Natural killer cell (primary cell): ENCODE measurements around the gene POLD4. TPM values are rescaled to one million over a fixed set of nuclear protein-coding genes. Genes with fewer than 3 reads are reported as not detected.
A peak's percentile ranks its signal among the peaks of the same experiment; 100 is the strongest.

Source experiments
- ATAC-seq, 3 donors: fragments of 150-1000 bp in 2 of 3; fragments of 200-7000 bp in 1 of 3; cut with Tn5 transposase; 1 replicate in 1 of 3; 2 replicates in 2 of 3; pipeline ENCODE4 v1.10.0; 2021; ENCODE audit warnings: mild to moderate bottlenecking in 2 of 3, moderate library complexity in 2 of 3
- DNase-seq, 2 donors: peaks; one replicate each; pipeline versions ENCODE4 v3.0.0 to v3.0.0-alpha.2; 2013 to 2021; ENCODE audit warnings: mixed read lengths in 1 of 2
- H3K27ac ChIP-seq: one replicate; pipeline ENCODE4 v1.5.1; 2013; ENCODE audit warnings: mild to moderate bottlenecking, low read length
- H3K27me3 ChIP-seq: one replicate; pipeline ENCODE4 v1.6.1; 2013; ENCODE audit warnings: low read length; ENCODE audit not compliant: control insufficient read depth, insufficient read depth
- H3K36me3 ChIP-seq: one replicate; pipeline ENCODE4 v1.6.1; 2013; ENCODE audit warnings: low read length; ENCODE audit not compliant: control insufficient read depth, insufficient read depth
- H3K4me1 ChIP-seq: one replicate; pipeline ENCODE4 v1.6.1; 2013; ENCODE audit warnings: low read length; ENCODE audit not compliant: control insufficient read depth, insufficient read depth
- H3K4me3 ChIP-seq: one replicate; pipeline ENCODE4 v1.5.1; 2013; ENCODE audit warnings: low read length
- H3K9me3 ChIP-seq: one replicate; pipeline ENCODE4 v1.6.1; 2013; ENCODE audit warnings: low read length; ENCODE audit not compliant: control insufficient read depth, insufficient read depth
- H3K27ac Mint-ChIP-seq, 2 donors: one replicate each; pipeline ENCODE4 v1.8.0; 2022; ENCODE audit warnings: mild to moderate bottlenecking in 2 of 2, mixed read lengths in 2 of 2, moderate library complexity in 1 of 2
- H3K27me3 Mint-ChIP-seq, 2 donors: one replicate each; pipeline ENCODE4 v1.8.0; 2022; ENCODE audit warnings: low read depth in 2 of 2, mixed read lengths in 2 of 2
- H3K36me3 Mint-ChIP-seq: one replicate; pipeline ENCODE4 v1.8.0; 2022; ENCODE audit warnings: mixed read lengths
- H3K4me1 Mint-ChIP-seq, 2 donors: one replicate each; pipeline ENCODE4 v1.8.0; 2022; ENCODE audit warnings: mixed read lengths in 2 of 2
- H3K4me3 Mint-ChIP-seq: one replicate; pipeline ENCODE4 v1.8.0; 2022; ENCODE audit warnings: mild to moderate bottlenecking, moderate library complexity, mixed read lengths
- H3K9me3 Mint-ChIP-seq, 2 donors: one replicate each; pipeline ENCODE4 v1.8.0; 2022; ENCODE audit warnings: mixed read lengths in 2 of 2
- WGBS: methylation state at CpG from one replicate; pipeline ENCODE4 v1.1.7; 2013; ENCODE audit warnings: missing lambda C conversion rate; ENCODE audit not compliant: insufficient coverage; 5-methylcytosine and 5-hydroxymethylcytosine counted together
- intact Hi-C: fragments of 100-400 bp; cut with micrococcal nuclease; formaldehyde crosslinking; loops from one replicate; pipeline ENCODE4 v1.14.2; 2022
- total RNA-seq, 4 donors: library from RNA; stranded (reverse); fragments of 120-200 nt in 1 of 4; gene quantifications; one replicate each; pipeline versions ENCODE4 v1.2.3 to v1.2.4, GENCODE V29; 2013 to 2022
- TF ChIP-seq, protein P1 (sequence below): fragments of 200-600 bp; IDR thresholded peaks from one replicate; pipeline ENCODE4 v1.8.0; 2022; ENCODE audit warnings: antibody characterized with exemption

Gene POLD4
- total RNA-seq, 3 donors from 2014 or later (not counting 1 experiment from before 2014, with no cell fraction given) = 45.8 to 63.7 (median 60.5) TPM

GRCh38 chr11:67392183-67392715, 38.9 kb upstream of the POLD4 start:
- Histone ChIP-seq H3K9me3 (no peaks in the 10 kb centered on the region), H3K27me3 (no peaks in the 10 kb centered on the region), H3K4me1 (peaks cover 32% of the 10 kb centered on the region), H3K4me3 (peak overlapping the region; percentile 88), H3K27ac (peak overlapping the region; percentile 48), H3K36me3 (peaks cover 21% of the 10 kb centered on the region)
- Mint-ChIP-seq H3K36me3 (no peaks in the 10 kb centered on the region), H3K4me1 (peaks cover 28 to 54% of the 10 kb centered on the region in 2 donors), H3K27ac (peak overlapping the region; percentile 87 to 88), H3K27me3 (no peaks in the 10 kb centered on the region), H3K4me3 (peak overlapping the region; percentile 87), H3K9me3 (no peaks in the 10 kb centered on the region)
- ATAC-seq (peak in 2 of 3 donors; percentile 19 to 30), DNase-seq (no peak)
- intact Hi-C loops = no loop called here
- 13% methylated on average over 31 of the region's 31 CpGs for WGBS
- TF ChIP-seq, protein P1, sequence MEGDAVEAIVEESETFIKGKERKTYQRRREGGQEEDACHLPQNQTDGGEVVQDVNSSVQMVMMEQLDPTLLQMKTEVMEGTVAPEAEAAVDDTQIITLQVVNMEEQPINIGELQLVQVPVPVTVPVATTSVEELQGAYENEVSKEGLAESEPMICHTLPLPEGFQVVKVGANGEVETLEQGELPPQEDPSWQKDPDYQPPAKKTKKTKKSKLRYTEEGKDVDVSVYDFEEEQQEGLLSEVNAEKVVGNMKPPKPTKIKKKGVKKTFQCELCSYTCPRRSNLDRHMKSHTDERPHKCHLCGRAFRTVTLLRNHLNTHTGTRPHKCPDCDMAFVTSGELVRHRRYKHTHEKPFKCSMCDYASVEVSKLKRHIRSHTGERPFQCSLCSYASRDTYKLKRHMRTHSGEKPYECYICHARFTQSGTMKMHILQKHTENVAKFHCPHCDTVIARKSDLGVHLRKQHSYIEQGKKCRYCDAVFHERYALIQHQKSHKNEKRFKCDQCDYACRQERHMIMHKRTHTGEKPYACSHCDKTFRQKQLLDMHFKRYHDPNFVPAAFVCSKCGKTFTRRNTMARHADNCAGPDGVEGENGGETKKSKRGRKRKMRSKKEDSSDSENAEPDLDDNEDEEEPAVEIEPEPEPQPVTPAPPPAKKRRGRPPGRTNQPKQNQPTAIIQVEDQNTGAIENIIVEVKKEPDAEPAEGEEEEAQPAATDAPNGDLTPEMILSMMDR = no peak

DNA sequence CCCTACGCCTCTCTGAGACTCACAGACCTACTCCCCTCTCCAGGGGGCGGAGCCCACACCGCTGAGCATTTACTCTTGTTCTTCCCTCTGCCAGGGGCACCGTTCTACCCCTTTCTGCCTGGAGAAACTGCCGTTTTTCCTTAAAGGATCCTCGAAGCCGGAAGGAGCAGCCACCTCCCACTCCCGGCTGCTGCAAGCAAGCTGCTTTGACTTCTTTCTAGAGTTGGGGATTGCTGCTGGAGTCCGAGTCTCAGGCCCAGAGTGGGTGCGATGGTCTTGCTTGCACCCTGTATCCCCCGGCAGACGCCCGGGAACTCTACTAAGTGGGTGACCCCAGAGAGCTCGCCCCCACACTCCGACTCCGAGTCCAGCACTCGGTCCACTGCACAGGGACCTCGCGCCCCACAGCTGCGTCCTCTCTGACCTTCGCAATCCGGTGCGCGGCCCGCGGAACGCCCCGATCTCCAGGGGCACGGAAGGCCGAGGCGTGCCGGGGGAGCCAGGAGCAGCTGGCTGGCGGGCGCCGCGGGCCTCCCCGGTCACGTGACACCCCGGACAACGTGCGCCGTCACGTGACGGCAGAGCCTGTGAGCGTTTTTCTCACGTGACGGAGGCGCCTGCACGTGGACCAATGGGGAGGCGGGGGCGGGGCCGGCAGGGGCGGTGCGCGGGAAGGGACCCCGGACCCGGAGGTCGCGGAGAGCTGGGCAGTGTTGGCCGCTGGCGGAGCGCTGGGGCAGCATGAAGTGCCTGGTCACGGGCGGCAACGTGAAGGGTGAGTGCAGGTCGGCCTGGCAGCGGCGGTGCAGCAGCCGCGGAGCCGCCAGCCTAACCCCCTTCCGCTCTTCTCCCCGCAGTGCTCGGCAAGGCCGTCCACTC, 38.2 kb upstream of the POLD4 start, which contains the start of gene RAD9A:
RAD9A (plus strand) TSS at position 683 of the 879 bp plus-strand sequence; CDS start at position 742, 59 bp downstream.
- Mint-ChIP-seq H3K36me3 (no peaks in the 10 kb centered on the region), H3K9me3 (no peaks in the 10 kb centered on the region), H3K27me3 (no peaks in the 10 kb centered on the region), H3K27ac (peak within 1 kb of the TSS; percentile 87 to 88), H3K4me3 (peak within 1 kb of the TSS; percentile 87), H3K4me1 (peaks cover 22 to 47% of the 10 kb centered on the region in 2 donors)
- ATAC-seq (peak; percentile 87 to 90 (median 88)), DNase-seq (peak; percentile 88 to 97)
- Histone ChIP-seq H3K9me3 (no peaks in the 10 kb centered on the region), H3K4me3 (peak within 1 kb of the TSS; percentile 88), H3K36me3 (peaks cover 18% of the 10 kb centered on the region), H3K4me1 (peaks cover 25% of the 10 kb centered on the region), H3K27ac (peak within 1 kb of the TSS; percentile 77), H3K27me3 (no peaks in the 10 kb centered on the region)
- under 1% methylated on average over 75 of the region's 75 CpGs for WGBS
- intact Hi-C loops = no loop called here
- TF ChIP-seq, protein P1 = no peak

GRCh38 chr11:67390947-67391303, 37.6 kb upstream of the POLD4 start:
- intact Hi-C loops = no loop called here
- peak overlapping the region; percentile 87 to 88 for H3K27ac Mint-ChIP-seq
- no peak for DNase-seq
- no peaks in the 10 kb centered on the region for H3K9me3 Mint-ChIP-seq
- ATAC-seq = no peak
- no peaks in the 10 kb centered on the region for H3K36me3 Mint-ChIP-seq
- Histone ChIP-seq H3K27me3 (no peaks in the 10 kb centered on the region), H3K4me3 (peak overlapping the region; percentile 85), H3K36me3 (peaks cover 12% of the 10 kb centered on the region), H3K27ac (peak overlapping the region; percentile 77), H3K4me1 (peaks cover 20% of the 10 kb centered on the region), H3K9me3 (no peaks in the 10 kb centered on the region)
- 21% methylated on average over 12 of the region's 15 CpGs for WGBS
- TF ChIP-seq, protein P1 = no peak
- H3K4me3 Mint-ChIP-seq = peak overlapping the region; percentile 87
- H3K4me1 Mint-ChIP-seq = peaks cover 22 to 42% of the 10 kb centered on the region in 2 donors
- H3K27me3 Mint-ChIP-seq = peaks cover 0 to under 1% of the 10 kb centered on the region in 2 donors
